GM19452 (cell line): ENCODE measurements around the gene REM2.
"Not testable (repeated sequence)": the region's sequence is repeated elsewhere in the genome, so short reads cannot be mapped to it uniquely, and the experiment has no call there.

ENCODE experiments used
- ATAC-seq: cut with Tn5 transposase; IDR thresholded peaks from one replicate; pipeline ENCODE4 v1.9.1; 2021; ENCODE audit not compliant: unreplicated experiment

Gene REM2

DNA sequence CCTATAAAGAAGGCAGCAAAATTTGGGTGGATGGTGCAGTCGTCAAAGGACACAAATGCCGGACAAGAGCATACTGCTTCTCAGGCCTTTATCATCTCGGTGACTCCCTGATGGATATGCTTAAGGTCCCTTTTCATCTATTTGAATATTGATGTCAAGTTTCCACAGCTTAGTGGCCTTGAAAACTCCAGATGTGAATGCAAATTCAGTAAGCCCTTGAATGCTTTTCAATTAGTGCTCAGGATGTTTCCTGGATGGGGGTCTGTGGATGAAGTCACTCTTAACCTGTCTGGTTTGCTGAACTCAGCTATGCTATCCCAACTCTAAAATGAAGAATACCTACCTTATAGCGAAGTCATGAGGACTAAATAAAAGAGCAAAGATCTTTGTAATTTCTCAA, 10.7 kb downstream of the REM2 start:
- no peak for ATAC-seq

DNA sequence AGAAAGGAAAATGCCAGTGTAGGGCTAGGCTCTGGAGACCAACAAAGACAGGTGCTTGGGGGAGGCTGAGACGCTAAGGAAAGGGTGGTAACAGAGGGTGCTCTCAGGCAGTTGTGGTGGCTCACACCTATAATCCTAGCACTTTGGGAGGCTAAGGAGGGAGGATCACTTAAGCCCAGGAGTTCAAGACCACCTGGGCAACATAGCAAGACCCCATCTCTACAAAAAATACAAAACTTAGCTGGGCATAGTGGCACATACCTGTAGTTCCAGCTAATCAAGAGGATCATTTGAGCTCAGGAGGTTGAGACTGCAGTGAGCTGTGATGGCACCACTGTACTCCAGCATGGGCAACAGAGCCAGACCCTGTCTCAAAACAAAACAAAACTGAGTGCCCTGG, 12.4 kb downstream of the REM2 start:
- no peak for ATAC-seq

DNA sequence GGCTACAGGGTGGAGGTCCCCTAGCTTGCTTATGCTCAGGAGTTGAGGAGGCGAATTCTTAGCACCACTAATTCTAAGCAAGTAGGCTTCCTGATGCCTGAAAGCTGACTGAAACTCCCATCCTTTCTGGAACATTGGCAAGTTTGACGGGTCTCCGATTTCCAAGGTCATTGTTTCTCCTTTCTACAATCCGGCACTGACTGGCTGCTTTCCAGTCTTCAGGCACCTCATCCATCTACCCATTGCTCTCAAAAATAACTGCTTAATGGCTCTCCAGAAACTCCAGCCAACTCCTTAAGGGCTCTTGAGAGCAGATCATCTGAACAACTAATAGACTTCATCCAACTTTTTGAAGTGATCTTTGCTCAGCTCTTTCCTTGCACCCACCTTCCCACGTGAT, 13.3 kb downstream of the REM2 start:
- no peak for ATAC-seq

- ATAC-seq: no peak
Measured at GRCh38 chr14:22896760-22897159, 13.7 kb downstream of the REM2 start.

DNA sequence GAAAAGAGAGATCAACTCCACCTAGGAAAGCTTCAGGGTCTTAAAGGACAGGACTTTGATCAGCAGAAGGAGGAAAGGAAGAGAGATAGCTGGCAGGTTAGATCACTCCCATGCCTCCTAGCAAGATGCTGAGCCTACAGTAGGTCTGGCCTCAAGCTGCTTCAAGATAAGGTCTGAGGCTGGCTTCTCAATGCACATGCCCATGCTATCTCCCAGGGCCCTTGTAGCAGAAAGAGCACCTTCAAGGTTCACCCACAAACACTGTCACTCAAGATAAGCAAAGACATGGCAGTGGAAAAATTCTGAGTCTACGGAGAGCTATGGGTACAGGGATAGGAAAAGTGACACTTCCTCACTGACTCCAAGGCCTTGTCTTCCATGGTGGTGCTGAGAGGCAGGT, 14.3 kb downstream of the REM2 start:
- ATAC-seq: no peak

DNA sequence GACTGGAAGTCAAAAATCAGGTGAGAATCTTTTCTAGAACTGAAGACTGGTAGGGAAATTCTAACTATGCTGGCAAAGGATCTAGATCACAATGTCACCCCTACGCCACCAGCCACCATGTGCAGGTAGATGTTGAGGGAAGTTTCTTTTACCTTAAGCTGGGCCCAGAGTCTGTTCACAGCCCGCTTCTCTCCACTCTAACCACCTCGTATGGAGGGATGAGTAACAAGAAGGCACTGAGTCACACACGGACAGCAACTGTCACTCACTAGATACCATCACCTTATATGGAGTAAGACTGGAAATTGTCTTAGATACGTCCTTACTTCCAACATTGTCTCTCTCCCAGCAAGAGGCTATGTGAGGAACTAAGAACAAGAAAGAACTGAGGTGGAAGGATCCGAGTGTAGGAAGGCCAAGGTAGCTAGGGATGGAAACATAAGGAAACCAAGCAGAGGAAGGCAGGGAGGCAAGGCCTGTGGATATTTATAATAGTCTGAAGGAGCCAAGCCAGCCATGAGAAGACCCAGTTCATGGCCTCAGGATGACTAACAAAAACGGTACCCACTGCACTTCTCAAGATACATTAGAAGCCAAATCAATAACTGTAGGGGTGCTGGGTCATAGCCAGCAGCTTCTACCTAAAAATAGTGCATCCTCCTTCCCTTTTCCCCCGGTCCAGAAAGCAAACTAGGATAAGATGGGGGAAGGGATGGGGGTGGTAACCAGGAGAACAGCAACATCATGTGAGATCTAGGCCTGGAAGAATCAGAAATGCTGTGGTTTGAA, 15.5 kb downstream of the REM2 start:
- ATAC-seq: no peak

- ATAC-seq: no peak
Measured at GRCh38 chr14:22900081-22900799, 17.2 kb downstream of the REM2 start.

- ATAC-seq: no peak
Measured at GRCh38 chr14:22901799-22902198, 18.8 kb downstream of the REM2 start.

GRCh38 chr14:22903742-22904087, 20.7 kb downstream of the REM2 start:
- no peak for ATAC-seq

DNA sequence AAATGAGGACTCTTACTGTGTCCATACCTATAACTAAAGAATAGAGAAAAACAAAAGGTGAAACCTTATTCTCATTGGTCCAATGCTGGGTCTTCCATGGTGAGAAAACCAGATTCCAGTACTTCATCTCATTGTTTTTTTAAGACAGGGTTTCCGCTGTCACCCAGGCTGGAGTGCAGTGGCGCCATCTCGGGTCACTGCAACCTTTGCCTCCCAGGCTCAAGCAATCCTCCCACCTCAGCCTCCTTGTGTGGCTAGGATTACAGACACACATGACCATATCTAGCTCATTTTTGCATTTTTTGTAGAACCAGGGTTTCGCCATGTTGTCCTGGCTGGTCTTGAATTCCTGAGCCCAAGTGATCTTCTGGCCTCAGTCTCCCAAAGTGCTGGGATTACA, 22.6 kb downstream of the REM2 start:
- no peak for ATAC-seq

DNA sequence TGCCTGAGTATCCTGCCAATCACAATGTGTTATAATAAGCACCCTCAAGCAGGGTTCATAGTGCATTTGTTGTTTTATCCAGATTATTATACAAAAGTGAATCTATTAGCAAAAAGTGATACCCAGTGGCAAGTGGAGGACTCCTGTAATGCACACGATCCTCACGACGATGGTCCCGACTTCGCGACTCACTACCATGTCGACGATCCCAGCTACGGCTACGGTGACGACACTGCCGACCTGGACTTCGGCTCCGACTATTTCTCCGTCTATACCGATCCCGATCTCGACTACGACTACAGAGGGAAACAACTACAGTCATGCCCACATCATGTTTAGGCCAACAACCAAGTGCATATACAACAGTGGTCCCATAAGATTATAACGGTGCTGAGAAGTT, 23.1 kb downstream of the REM2 start:
- no peak for ATAC-seq

DNA sequence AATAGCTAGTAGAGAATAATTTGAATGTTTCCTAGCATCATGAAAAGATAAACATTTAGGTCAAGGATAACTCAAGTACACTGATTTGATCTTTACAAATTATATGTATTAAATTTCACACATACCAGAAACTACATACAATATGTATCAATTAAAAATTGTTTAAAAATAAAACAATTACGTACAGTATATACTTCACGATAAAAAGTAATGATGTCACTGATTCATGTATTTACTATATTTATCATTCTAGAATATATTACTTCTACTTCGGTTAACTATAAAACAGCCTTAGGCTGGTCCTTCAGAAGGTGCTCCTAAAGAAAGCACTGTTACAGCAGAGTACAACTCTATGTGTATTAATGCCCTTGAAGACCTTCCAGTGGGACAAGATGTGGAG, 24.4 kb downstream of the REM2 start:
- no peak for ATAC-seq

DNA sequence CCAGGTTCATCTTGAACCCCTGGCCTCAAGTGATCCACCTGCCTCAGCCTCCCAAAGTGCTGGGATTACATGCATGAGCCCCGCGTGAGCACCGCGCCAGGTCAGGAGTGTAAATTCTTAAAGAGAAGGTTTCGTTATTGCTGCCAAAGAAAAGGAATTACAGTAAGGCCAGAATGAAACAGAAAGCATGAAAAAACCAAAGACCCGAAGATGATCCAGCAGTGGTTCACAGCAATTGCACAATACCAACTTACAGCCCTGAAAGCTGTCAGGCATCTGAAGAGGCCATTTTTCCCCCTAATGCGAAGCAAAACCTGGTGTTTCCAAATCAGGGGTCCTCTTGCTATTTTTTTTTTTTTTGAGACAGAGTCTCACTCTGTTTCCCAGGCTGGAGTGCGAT, 25.6 kb downstream of the REM2 start:
- no peak for ATAC-seq

DNA sequence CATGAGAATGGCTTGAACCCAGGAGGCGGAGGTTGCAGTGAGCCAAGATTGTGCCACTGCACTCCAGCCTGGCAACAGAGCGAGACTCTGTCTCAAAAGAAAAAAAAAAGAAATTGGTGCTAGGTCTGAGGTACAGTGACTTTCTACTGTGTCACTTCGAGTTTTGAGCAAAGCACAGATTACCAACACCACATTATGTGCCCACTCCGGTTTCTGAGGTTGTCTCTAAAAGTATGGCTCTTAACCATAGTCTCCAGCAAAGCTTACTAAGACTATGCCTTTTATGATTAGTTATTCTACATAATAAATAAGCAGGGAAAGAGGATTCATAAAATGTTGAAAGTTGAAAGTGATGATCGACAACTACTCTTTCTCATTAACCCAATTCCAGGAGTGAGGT, 27.9 kb downstream of the REM2 start:
- ATAC-seq: no peak

GRCh38 chr14:22914836-22915235, 31.8 kb downstream of the REM2 start:
- ATAC-seq: not testable (repeated sequence)

- ATAC-seq: no peak
Measured at GRCh38 chr14:22915886-22916521, 33.0 kb downstream of the REM2 start.

- ATAC-seq: peak; percentile 90
Measured at GRCh38 chr14:22918804-22919600, 36.0 kb downstream of the REM2 start, which contains the start of gene RBM23. TSS of gene RBM23 (minus strand) at chr14:22919149.

- ATAC-seq: peak; percentile 3
Measured at GRCh38 chr14:22919601-22919921, 36.5 kb downstream of the REM2 start.

- no peak for ATAC-seq
Measured at GRCh38 chr14:22920697-22921096, 37.7 kb downstream of the REM2 start.

GRCh38 chr14:22922294-22922693, 39.3 kb downstream of the REM2 start:
- ATAC-seq: no peak

GRCh38 chr14:22923746-22924145, 40.7 kb downstream of the REM2 start:
- no peak for ATAC-seq
